Measurements from ENCODE around the gene RPS17. TPM values are rescaled to one million over a fixed set of nuclear protein-coding genes. Genes with fewer than 3 reads are reported as not detected.

RPS17 gene
- polyA plus RNA-seq, 1 donor (not counting 4 experiments of a cell fraction or from before 2014, with no cell fraction given): 4,320 TPM

- FAIRE-seq (no peak), DNase-seq (ENCODE audit: low read depth, low spot score) (no peak)
- Histone ChIP-seq H3K4me2 (ENCODE audit: control insufficient read depth, extremely low read depth, insufficient read depth, low read depth, low read length) (no peak overlapping the region), H3K9me1 (ENCODE audit: control insufficient read depth, extremely low read depth, insufficient read depth, low read length) (no peaks in the 10 kb centered on the region), H3K4me1 (ENCODE audit: control insufficient read depth, extremely low read depth, insufficient read depth, low read length) (no peaks in the 10 kb centered on the region), H3K27ac (ENCODE audit: control insufficient read depth, insufficient read depth, low read length) (no peak overlapping the region), H3K4me3 (ENCODE audit: control insufficient read depth in 2 of 3, extremely low read depth in 1 of 3, insufficient read depth in 2 of 3, low read depth in 1 of 3, low read length in 3 of 3) (no peak overlapping the region), H3K27me3 (ENCODE audit: control insufficient read depth, extremely low read depth, insufficient read depth, low read length) (peaks cover 10% of the 10 kb centered on the region), H3K79me2 (ENCODE audit: control insufficient read depth, insufficient read depth, low read length) (no peaks in the 10 kb centered on the region), H3K9me3 (ENCODE audit: control insufficient read depth, low read depth, low read length) (no peaks in the 10 kb centered on the region), H3K36me3 (ENCODE audit: control insufficient read depth in 2 of 2, extremely low read depth in 1 of 2, insufficient read depth in 2 of 2, low read length in 2 of 2) (no peaks in the 10 kb centered on the region), H3K9ac (ENCODE audit: control insufficient read depth, extremely low read depth, insufficient read depth, low read length) (no peak overlapping the region), H2AFZ (ENCODE audit: control insufficient read depth, low read length) (no peak overlapping the region), H4K20me1 (ENCODE audit: control insufficient read depth, extremely low read depth, insufficient read depth, low read length) (no peaks in the 10 kb centered on the region)
- TF ChIP-seq CTCF (optimal IDR thresholded peaks at IDR 0.05 in 1 of 3, IDR thresholded peaks at IDR 0.05 in 1 of 3, conservative IDR thresholded peaks at IDR 0.05 in 1 of 3; ENCODE audit: extremely low read depth in 1 of 3, insufficient read depth in 2 of 3, low read length in 3 of 3): no peak
- no peak for TF ChIP-seq EZH2 (IDR thresholded peaks at IDR 0.05; ENCODE audit: low read length)
- dilution Hi-C loops (cut with MboI; ENCODE audit: extremely low pct_ligation_motif_present, low sequenced_read_pairs): no loop called here
Measured at GRCh38 chr15:82570721-82571508, 30.7 kb upstream of the RPS17 start.

- no peak overlapping the region for H3K9ac ChIP-seq (ENCODE audit: control insufficient read depth, extremely low read depth, insufficient read depth, low read length)
- DNase-seq (ENCODE audit: low read depth, low spot score) (no peak), FAIRE-seq (no peak)
- H3K9me1 ChIP-seq (ENCODE audit: control insufficient read depth, extremely low read depth, insufficient read depth, low read length): no peaks in the 10 kb centered on the region
- peaks cover 14% of the 10 kb centered on the region for H3K27me3 ChIP-seq (ENCODE audit: control insufficient read depth, extremely low read depth, insufficient read depth, low read length)
- H3K4me3 ChIP-seq (ENCODE audit: control insufficient read depth in 2 of 3, extremely low read depth in 1 of 3, insufficient read depth in 2 of 3, low read depth in 1 of 3, low read length in 3 of 3): no peak overlapping the region
- TF ChIP-seq CTCF (optimal IDR thresholded peaks at IDR 0.05 in 1 of 3, IDR thresholded peaks at IDR 0.05 in 1 of 3, conservative IDR thresholded peaks at IDR 0.05 in 1 of 3; ENCODE audit: extremely low read depth in 1 of 3, insufficient read depth in 2 of 3, low read length in 3 of 3) (no peak), EZH2 (IDR thresholded peaks at IDR 0.05; ENCODE audit: low read length) (no peak)
- dilution Hi-C loops (cut with MboI; ENCODE audit: extremely low pct_ligation_motif_present, low sequenced_read_pairs): no loop called here
- H3K4me1 ChIP-seq (ENCODE audit: control insufficient read depth, extremely low read depth, insufficient read depth, low read length): no peaks in the 10 kb centered on the region
- no peak overlapping the region for H3K27ac ChIP-seq (ENCODE audit: control insufficient read depth, insufficient read depth, low read length)
- H4K20me1 ChIP-seq (ENCODE audit: control insufficient read depth, extremely low read depth, insufficient read depth, low read length): no peaks in the 10 kb centered on the region
- no peak overlapping the region for H2AFZ ChIP-seq (ENCODE audit: control insufficient read depth, low read length)
- H3K4me2 ChIP-seq (ENCODE audit: control insufficient read depth, extremely low read depth, insufficient read depth, low read depth, low read length): no peak overlapping the region
- no peaks in the 10 kb centered on the region for H3K79me2 ChIP-seq (ENCODE audit: control insufficient read depth, insufficient read depth, low read length)
- H3K9me3 ChIP-seq (ENCODE audit: control insufficient read depth, low read depth, low read length): no peaks in the 10 kb centered on the region
- no peaks in the 10 kb centered on the region for H3K36me3 ChIP-seq (ENCODE audit: control insufficient read depth in 2 of 2, extremely low read depth in 1 of 2, insufficient read depth in 2 of 2, low read length in 2 of 2)
Measured at GRCh38 chr15:82569834-82570233, 29.6 kb upstream of the RPS17 start.
